GM10266 (cell line): Measurements from ENCODE around the gene BMS1.
"Not testable (repeated sequence)": the region's sequence is repeated elsewhere in the genome, so short reads cannot be mapped to it uniquely, and the experiment has no call there.

Source experiments
- DNase-seq: peaks from one replicate; pipeline ENCODE4 v3.0.0; 2012; ENCODE audit errors: extremely low spot score
- TF ChIP-seq, protein P1 (sequence below): IDR thresholded peaks from 2 replicates; pipeline ENCODE4 v1.5.1; 2012; ENCODE audit warnings: mild to moderate bottlenecking, low read depth; ENCODE audit not compliant: control insufficient read depth, insufficient read depth; ENCODE audit errors: missing control alignments

Gene BMS1

DNA sequence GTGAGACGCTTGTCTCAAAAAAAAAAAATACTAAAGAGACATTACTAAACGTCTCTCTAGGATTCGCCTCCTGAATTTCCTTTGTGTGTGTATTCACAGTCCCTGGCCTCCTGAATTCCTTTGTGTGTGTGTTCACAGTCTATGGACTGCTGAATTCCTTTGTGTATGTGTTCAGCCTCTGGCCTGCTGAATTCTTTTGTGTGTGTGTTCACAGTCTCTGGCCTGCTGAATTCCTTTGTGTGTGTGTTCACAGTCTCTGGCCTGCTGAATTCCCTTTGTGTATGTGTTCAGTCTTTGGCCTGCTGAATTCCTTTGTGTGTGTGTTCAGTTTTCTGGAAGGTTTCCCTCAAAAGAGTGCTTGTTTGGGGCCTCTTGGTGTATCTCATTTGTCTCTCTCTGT, 8.2 kb downstream of the BMS1 start:
- TF ChIP-seq, protein P1, sequence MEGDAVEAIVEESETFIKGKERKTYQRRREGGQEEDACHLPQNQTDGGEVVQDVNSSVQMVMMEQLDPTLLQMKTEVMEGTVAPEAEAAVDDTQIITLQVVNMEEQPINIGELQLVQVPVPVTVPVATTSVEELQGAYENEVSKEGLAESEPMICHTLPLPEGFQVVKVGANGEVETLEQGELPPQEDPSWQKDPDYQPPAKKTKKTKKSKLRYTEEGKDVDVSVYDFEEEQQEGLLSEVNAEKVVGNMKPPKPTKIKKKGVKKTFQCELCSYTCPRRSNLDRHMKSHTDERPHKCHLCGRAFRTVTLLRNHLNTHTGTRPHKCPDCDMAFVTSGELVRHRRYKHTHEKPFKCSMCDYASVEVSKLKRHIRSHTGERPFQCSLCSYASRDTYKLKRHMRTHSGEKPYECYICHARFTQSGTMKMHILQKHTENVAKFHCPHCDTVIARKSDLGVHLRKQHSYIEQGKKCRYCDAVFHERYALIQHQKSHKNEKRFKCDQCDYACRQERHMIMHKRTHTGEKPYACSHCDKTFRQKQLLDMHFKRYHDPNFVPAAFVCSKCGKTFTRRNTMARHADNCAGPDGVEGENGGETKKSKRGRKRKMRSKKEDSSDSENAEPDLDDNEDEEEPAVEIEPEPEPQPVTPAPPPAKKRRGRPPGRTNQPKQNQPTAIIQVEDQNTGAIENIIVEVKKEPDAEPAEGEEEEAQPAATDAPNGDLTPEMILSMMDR: no peak
- DNase-seq: no peak

DNA sequence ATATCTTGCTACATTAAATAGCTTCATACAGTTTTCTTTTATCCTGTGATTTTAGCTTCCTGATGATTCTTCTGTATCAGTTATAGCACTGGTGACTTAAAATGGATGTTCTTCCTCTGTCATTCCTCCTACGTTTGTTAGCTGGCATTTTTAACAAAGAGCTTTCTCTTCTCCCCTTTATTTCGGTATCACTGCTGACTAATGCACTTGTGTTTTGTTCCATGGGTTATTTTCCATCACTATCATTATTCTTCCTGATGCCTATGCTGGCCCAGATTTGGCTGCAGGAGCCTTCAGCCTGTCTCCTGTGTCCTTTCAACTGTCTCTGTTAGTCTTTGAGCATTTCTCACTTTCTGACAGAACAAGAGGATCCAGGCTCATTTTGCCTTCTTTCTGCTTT, 13.1 kb downstream of the BMS1 start:
- TF ChIP-seq, protein P1: no peak
- no peak for DNase-seq

DNA sequence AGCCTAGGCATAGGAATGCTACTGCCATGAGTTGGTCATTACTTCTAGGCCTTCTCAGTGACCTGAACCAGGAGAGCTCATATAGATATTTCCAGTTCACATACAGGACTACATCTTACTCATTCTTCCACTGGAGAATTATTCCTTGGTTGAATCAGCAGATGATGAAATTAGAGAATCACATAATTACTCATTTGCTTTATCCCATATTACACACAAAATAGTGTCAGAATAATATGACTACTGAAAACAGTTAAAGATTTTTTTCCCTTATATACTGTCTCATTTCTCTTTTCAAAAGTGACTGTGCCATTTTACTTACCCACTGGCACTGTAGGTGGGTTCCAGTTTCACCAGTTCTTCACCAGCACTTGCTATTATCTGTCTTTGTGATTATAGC, 18.5 kb downstream of the BMS1 start:
- DNase-seq: no peak
- TF ChIP-seq, protein P1: no peak

DNA sequence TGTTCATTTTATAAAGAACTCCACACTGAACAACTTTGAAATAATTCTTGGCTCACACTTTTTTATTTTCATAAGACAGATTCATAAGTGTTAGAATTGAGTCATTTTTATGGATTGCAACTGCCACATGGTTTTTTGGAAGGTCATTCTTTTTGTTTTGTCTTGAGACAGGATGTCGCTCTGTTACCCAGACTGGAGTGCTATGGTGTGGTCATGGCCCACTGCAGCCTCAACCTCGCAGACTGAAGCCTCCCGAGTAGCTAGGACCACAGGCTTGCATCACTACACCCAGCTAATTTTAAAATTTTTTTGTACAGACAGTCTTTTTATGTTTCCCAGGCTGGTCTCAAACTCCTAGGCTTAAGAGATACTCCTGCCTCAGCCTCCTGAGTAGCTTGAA, 20.3 kb downstream of the BMS1 start:
- TF ChIP-seq, protein P1: no peak
- DNase-seq: no peak

DNA sequence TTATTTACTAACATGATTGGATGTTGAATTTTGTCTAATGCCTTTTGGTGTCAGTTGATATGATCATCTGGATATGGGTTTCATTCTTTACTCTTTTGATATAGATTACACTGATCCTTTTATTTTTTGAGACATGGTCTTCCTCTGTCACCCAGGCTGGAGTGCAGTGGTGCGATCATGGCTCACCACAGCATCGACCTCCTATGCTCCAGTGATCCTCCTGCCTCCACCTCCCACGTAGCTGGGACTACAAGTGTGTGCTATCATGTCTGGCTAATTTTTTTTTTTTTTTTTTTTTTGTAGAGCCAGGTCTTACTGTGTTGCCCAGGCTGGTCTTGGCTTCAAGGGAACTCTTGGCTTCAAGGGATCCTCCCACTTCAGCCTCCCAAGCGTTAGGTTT, 27.1 kb downstream of the BMS1 start:
- no peak for DNase-seq
- TF ChIP-seq, protein P1: no peak

DNA sequence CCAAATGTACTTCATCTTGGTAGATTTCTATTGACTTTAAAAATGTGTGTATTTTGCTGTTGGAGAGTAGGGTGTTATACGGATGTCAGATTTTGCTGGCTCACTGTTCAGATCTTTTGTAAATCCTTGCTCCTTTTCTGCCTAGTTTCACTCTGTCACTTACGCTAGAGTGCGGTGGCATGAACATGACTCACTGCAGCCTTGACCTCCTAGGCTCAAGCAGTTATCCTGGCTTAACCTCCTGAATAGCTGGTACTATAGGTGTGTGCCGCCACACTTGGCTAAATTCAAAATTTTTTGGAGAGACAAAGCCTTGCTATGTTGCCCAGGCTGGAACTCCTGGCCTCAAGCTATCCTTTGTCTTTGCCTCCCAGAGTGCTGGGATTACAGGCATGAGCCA, 29.4 kb downstream of the BMS1 start:
- TF ChIP-seq, protein P1: no peak
- no peak for DNase-seq

DNA sequence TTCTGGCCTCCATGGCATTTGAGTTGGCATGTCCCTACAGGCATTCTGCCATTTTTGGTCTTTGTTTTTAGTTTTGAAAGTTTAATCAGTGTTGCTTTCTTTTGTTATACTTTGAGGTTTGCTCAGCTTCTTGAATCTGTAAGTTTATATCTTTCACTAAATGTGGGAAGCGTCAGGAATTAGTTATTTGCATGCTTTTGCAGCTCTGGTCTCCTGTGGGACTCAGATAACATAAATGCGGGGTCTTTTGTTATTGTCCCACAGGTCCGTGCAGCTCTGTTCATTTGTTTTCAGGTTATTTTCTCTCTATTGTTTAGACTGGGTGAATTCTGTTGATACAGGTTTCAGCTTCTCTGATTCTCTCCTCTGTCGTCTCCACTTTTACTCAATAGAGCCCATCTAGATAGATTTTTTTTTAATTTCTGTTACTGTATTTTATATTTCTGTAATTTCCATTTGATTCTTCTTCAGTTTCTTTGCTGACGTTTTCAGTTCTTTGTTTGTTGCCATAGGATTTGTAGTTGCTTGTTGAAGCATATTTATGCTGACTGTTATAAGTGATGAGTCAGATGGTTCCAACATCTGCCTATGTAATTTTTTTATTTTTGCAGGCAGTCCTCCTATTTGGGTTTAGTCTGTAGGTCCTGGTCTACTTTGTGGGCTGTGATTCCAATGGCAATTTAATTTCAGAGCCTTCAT, 31.5 kb downstream of the BMS1 start:
- not testable (repeated sequence) for DNase-seq

DNA sequence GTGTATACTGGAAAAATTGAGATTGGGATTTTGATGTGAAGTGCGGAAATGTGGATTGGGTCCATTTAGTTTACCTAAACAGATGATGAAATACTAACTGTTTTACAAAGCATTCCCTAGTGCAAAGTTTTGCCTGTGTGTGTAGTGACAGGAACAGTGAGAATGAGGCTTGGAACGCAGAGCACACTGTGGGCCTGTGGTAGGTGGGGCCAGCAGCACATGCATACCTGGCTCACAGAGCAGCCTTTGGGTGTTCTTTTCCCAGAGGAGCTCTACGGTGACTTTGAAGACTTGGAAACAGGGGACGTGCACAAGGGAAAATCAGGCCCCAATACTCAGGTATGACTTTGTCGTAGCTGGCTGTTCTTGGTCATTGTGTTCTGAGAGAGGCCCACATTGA, 33.7 kb downstream of the BMS1 start:
- DNase-seq: not testable (repeated sequence)
